ENCODE results near the gene LY6G6F. TPM values are rescaled to one million over a fixed set of nuclear protein-coding genes. Genes with fewer than 3 reads are reported as not detected.

LY6G6F gene
- polyA plus RNA-seq, 1 of the 3 experiments (the other 2 are of a cell fraction), result not detected

DNA sequence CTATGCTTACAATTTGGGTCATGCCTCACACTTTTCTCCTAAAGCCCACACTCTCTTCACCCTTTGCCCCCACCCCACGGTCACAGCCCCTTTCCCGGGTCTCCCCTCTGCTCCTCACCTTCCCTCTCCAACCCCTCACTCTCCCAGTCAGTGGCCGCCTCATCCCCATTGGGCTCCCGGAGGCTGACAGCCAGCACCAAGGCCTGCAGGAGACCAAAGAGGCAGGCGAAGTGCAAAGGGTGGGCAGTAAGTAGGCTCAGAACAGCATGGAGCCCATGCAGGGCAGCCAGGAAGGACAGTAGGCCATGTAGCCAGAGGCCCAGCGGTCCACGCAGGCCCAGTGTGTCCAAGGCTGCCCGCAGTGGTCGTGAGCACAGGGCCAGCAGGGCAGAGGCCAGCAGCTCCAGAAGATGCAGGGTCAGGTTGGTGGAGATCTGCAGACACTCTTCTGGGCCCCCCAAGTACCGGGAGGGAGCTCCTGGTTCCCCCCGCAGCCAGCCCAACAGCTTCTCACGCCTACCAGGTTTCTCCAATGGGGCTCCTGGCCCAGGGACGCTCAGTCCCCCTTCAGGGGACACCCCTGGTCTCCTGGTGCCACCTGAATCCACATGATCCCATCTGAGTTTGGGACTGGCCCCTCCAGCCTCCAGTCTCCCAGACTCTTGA lies 47.5 kb upstream of the LY6G6F start:
- TF ChIP-seq NFIC (IDR thresholded peaks at IDR 0.05; ENCODE audit: borderline replicate concordance), result no peak
- TF ChIP-seq, protein P1, sequence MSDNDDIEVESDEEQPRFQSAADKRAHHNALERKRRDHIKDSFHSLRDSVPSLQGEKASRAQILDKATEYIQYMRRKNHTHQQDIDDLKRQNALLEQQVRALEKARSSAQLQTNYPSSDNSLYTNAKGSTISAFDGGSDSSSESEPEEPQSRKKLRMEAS (IDR thresholded peaks at IDR 0.05; ENCODE audit: low read depth), result no peak

DNA sequence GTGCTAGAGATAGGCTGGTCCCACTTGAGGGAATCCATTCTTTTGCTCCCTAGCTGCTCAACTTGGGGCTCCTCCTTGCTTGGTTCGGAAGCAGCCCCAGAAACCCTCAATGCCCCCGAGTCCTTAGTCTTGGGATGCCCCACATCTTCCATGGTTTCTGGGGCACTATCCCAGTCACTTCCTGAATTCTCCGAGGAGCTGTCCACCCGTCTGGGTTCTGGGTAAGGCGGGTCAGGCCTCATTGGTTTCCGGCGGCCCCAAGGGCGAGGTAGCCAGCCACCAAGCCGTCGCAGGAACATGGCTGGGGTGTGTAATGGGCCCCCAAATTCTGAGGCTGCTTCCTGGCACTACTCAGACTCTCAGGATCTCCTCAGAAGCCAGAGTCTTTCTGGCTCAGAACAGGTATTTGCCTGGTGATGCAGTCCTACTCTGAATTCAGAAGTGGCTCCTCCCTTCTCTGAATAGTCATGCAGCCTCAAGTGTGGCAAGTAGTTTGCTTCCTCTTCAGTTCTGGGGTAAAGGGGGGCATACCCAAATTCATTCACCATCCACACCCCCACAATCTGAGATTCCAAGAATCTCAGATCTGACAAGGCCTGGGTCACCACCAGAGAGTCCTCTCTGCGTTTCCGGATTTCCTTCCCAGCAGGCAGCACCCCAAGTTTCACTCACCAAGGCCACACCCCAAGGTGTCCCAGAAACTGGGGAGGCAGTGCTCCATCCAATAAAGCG lies 46.9 kb upstream of the LY6G6F start:
- peak overlapping the region; percentile 86 for H3K9ac ChIP-seq
- POLR2A ChIA-PET, result interaction anchor here (0.6 to 2.3 kb wide), 7 partner anchors 8 to 43 kb away, joined by 3 to 16 read pairs (median 4); partner anchors contain the start of genes ABHD16A and BAG6
- no peaks in the 10 kb centered on the region for H3K27me3 ChIP-seq (ENCODE audit: insufficient read depth)
- CTCF ChIA-PET, result no interaction called here
- H3F3A ChIP-seq (replicated peaks; ENCODE audit: insufficient read depth), result peaks cover 24% of the 10 kb centered on the region
- peak overlapping the region; percentile 67 to 86 for H3K27ac ChIP-seq (ENCODE audit: low read depth in 2 of 2, low read length in 1 of 2)
- no peaks in the 10 kb centered on the region for H3K9me3 ChIP-seq
- WGBS (ENCODE audit: low lambda C conversion rate), result 9% methylated on average over 9 of the region's 13 CpGs
- no peaks in the 10 kb centered on the region for H3K9me2 ChIP-seq
- H3K4me2 ChIP-seq, result peak overlapping the region; percentile 97
- peaks cover 22 to 35% of the 10 kb centered on the region in 2 experiments; a peak in 2 of 4 replicates for H3K4me1 ChIP-seq (ENCODE audit: control insufficient read depth in 1 of 2, insufficient read depth in 2 of 2, low read depth in 1 of 2, low read length in 1 of 2)
- peaks cover 14 to 15% of the 10 kb centered on the region in 2 experiments for H3K36me3 ChIP-seq (replicated peaks in 1 of 2; ENCODE audit: control insufficient read depth in 1 of 2, insufficient read depth in 2 of 2, low read length in 1 of 2)
- no peak for DNase-seq
- TF ChIP-seq SIN3A (IDR thresholded peaks at IDR 0.05; ENCODE audit: borderline replicate concordance, low read depth, low read length), result peak; percentile 73
- no peak for TF ChIP-seq FOSL2 (IDR thresholded peaks at IDR 0.05; ENCODE audit: borderline replicate concordance, low read depth)
- no peak for TF ChIP-seq POLR2AphosphoS5 (IDR thresholded peaks at IDR 0.05; ENCODE audit: low read depth, low read length)
- TF ChIP-seq ELF1 (IDR thresholded peaks at IDR 0.05), result peak; percentile 45
- TF ChIP-seq, protein P2, sequence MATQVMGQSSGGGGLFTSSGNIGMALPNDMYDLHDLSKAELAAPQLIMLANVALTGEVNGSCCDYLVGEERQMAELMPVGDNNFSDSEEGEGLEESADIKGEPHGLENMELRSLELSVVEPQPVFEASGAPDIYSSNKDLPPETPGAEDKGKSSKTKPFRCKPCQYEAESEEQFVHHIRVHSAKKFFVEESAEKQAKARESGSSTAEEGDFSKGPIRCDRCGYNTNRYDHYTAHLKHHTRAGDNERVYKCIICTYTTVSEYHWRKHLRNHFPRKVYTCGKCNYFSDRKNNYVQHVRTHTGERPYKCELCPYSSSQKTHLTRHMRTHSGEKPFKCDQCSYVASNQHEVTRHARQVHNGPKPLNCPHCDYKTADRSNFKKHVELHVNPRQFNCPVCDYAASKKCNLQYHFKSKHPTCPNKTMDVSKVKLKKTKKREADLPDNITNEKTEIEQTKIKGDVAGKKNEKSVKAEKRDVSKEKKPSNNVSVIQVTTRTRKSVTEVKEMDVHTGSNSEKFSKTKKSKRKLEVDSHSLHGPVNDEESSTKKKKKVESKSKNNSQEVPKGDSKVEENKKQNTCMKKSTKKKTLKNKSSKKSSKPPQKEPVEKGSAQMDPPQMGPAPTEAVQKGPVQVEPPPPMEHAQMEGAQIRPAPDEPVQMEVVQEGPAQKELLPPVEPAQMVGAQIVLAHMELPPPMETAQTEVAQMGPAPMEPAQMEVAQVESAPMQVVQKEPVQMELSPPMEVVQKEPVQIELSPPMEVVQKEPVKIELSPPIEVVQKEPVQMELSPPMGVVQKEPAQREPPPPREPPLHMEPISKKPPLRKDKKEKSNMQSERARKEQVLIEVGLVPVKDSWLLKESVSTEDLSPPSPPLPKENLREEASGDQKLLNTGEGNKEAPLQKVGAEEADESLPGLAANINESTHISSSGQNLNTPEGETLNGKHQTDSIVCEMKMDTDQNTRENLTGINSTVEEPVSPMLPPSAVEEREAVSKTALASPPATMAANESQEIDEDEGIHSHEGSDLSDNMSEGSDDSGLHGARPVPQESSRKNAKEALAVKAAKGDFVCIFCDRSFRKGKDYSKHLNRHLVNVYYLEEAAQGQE (IDR thresholded peaks at IDR 0.05; ENCODE audit: low read depth, low read length), result peak; percentile 94
- TF ChIP-seq GABPA (IDR thresholded peaks at IDR 0.05; ENCODE audit: low read depth), result no peak
- no peak for TF ChIP-seq NRF1 (IDR thresholded peaks at IDR 0.05; ENCODE audit: low read depth, low read length)
- peak overlapping the region; percentile 85 for H3K4me3 ChIP-seq (ENCODE audit: low read depth in 2 of 2, low read length in 1 of 2)
- H4K20me1 ChIP-seq (ENCODE audit: insufficient read depth), result peaks cover 8% of the 10 kb centered on the region; the same call in 1 of the 2 replicates
- H2AFZ ChIP-seq (ENCODE audit: low read depth), result peak overlapping the region; percentile 17; the same call in 1 of the 2 replicates
- H3K79me2 ChIP-seq (ENCODE audit: insufficient read depth), result peaks cover 83% of the 10 kb centered on the region

More for the DNA sequence above, 47.5 kb upstream of the LY6G6F start:
- Histone ChIP-seq H3K9me2 (no peaks in the 10 kb centered on the region), H3K36me3 (replicated peaks in 1 of 2; ENCODE audit: control insufficient read depth in 1 of 2, insufficient read depth in 2 of 2, low read length in 1 of 2) (peaks cover 14 to 15% of the 10 kb centered on the region in 2 experiments), H3K9ac (peak overlapping the region; percentile 86; the same call in 1 of the 2 replicates), H3K4me1 (ENCODE audit: control insufficient read depth in 1 of 2, insufficient read depth in 2 of 2, low read depth in 1 of 2, low read length in 1 of 2) (peaks cover 19 to 33% of the 10 kb centered on the region in 2 experiments; a peak in 2 of 4 replicates), H4K20me1 (ENCODE audit: insufficient read depth) (peaks cover 8% of the 10 kb centered on the region; the same call in 1 of the 2 replicates), H3K4me2 (peak overlapping the region; percentile 97), H3K79me2 (ENCODE audit: insufficient read depth) (peaks cover 83% of the 10 kb centered on the region), H3F3A (replicated peaks; ENCODE audit: insufficient read depth) (peaks cover 26% of the 10 kb centered on the region), H3K27ac (ENCODE audit: low read depth in 2 of 2, low read length in 1 of 2) (no peak overlapping the region; a peak in 1 of 4 replicates), H3K27me3 (ENCODE audit: insufficient read depth) (no peaks in the 10 kb centered on the region), H3K9me3 (no peaks in the 10 kb centered on the region), H2AFZ (ENCODE audit: low read depth) (no peak overlapping the region), H3K4me3 (ENCODE audit: low read depth in 2 of 2, low read length in 1 of 2) (peak overlapping the region; percentile 85)
- ChIA-PET CTCF (no interaction called here), POLR2A (interaction anchor here (0.6 to 1.2 kb wide), 2 partner anchors 9 to 19 kb away, joined by 3 read pairs; no protein-coding TSS in a partner anchor)
- no peak for DNase-seq
- 93% methylated on average over 6 of the region's 13 CpGs for WGBS (ENCODE audit: low lambda C conversion rate)
